K562 (cell line): ENCODE data around the gene CHAF1A.

ENCODE experiments used
- CAMTA2 ChIP-seq: fragments of 250-450 bp; sonication (Bioruptor Pico); conservative IDR thresholded peaks from 2 replicates; pipeline ENCODE4 v1.5.1; 2022
- EZH2 ChIP-seq: IDR thresholded peaks from 2 replicates; pipeline ENCODE4 v1.6.1; 2012; ENCODE audit warnings: low read depth, mild to moderate bottlenecking, inconsistent platforms, low read length, borderline replicate concordance
- IRF2 ChIP-seq: sonication (generic); formaldehyde crosslinking; IDR thresholded peaks from 2 replicates; pipeline ENCODE4 v1.8.1; 2022; ENCODE audit warnings: mild to moderate bottlenecking, missing genetic modification reagents
- NFIC ChIP-seq: fragments of 450-650 bp; IDR thresholded peaks from 2 replicates; pipeline ENCODE4 v1.6.1; 2017; ENCODE audit warnings: mild to moderate bottlenecking, inconsistent platforms
- POLR2AphosphoS5 ChIP-seq: IDR thresholded peaks from 2 replicates; pipeline ENCODE4 v1.6.1; 2011; ENCODE audit warnings: mild to moderate bottlenecking, low read depth, low read length, moderate library complexity; ENCODE audit not compliant: control insufficient read depth, insufficient read depth
- YY1 ChIP-seq, 3 experiments: IDR thresholded peaks; 2 replicates each; pipeline ENCODE4 v1.6.1; 2011; ENCODE audit warnings: low read length in 2 of 3, mild to moderate bottlenecking in 2 of 3, moderate library complexity in 2 of 3, borderline replicate concordance in 1 of 3, control low read depth in 1 of 3, low read depth in 1 of 3; ENCODE audit not compliant: insufficient read depth in 3 of 3, insufficient replicate concordance in 2 of 3, control insufficient read depth in 1 of 3, insufficient read length in 1 of 3; ENCODE audit errors: extremely low read depth in 1 of 3
- TF ChIP-seq, protein P1 (sequence below), 2 experiments: fragments of 450-650 bp in 1 of 2; sonication (generic) in 1 of 2; formaldehyde crosslinking in 1 of 2; IDR thresholded peaks in 1 of 2; conservative IDR thresholded peaks in 1 of 2; 2 replicates each; pipeline versions ENCODE4 v1.6.1 to v1.8.1; 2016 to 2023; ENCODE audit warnings: mild to moderate bottlenecking in 2 of 2, moderate library complexity in 2 of 2, inconsistent platforms in 1 of 2, missing genetic modification reagents in 1 of 2

DNA sequence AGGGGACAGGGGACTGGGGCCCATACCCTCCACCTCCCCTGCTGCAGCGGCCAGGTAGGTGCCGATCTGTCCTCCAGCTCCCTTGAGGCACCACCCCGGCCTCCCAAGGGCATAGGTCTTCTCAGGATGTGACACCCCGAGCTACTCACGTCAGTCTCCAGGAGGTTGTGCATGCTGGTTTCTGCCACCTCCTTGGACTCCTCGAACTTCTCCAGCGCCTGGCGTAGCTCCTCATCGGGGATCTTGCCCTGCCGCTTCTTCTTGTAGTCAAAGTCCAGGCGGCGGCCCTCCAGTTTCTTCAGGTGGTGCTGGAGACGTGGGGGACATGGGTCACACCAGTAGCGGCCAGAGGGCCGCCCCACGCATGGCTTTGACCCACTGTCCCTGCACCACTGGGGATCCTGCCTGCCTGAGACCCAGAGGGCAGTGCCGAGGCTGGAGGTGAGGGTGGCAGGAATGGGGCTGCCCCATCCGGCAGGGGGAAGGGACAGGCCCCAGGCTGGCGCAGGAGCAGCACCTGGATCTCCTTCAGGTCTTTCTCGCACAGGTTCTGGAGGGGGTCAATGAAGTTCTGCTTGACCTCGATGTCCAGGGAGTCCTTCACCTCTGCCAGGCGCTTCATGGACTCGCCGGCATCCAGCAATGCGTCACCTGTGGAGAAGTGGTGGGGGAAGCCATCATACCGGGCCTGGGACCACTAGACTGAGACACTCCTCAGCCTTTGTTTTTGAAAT lies 38.7 kb upstream of the CHAF1A start:
- TF ChIP-seq, protein P1, sequence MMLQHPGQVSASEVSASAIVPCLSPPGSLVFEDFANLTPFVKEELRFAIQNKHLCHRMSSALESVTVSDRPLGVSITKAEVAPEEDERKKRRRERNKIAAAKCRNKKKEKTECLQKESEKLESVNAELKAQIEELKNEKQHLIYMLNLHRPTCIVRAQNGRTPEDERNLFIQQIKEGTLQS (IDR thresholded peaks at IDR 0.05), result no peak
- TF ChIP-seq, protein P1 (CRISPR knock-in tag; conservative IDR thresholded peaks at IDR 0.05), result no peak
- TF ChIP-seq YY1 (IDR thresholded peaks at IDR 0.05; ENCODE audit: borderline replicate concordance in 1 of 3, control insufficient read depth in 1 of 3, extremely low read depth in 1 of 3, insufficient read depth in 3 of 3, insufficient read length in 1 of 3, insufficient replicate concordance in 2 of 3, low read depth in 1 of 3, low read length in 2 of 3) (no peak), CAMTA2 (CRISPR knock-in tag) (no peak), EZH2 (no peak), NFIC (no peak), POLR2AphosphoS5 (no peak), IRF2 (CRISPR knock-in tag) (no peak)
